GM23338 (cell line): ENCODE measurements around the gene FCN3. TPM values are rescaled to one million over a fixed set of nuclear protein-coding genes. Genes with fewer than 3 reads are reported as not detected.

Experiments used
- ATAC-seq: fragments of 200-7000 bp; cut with Tn5 transposase; 3 replicates; pipeline ENCODE4 v1.9.1; 2020
- DNase-seq: peaks from one replicate; pipeline ENCODE4 v3.0.0-alpha.2; 2015; ENCODE audit warnings: low spot score
- H2AFZ ChIP-seq: fragments of 200-600 bp; sonication (generic); 2 replicates; pipeline ENCODE4 v1.8.0; 2016; ENCODE audit warnings: antibody characterized with exemption, mild to moderate bottlenecking, moderate library complexity
- H3F3A ChIP-seq: fragments of 200-600 bp; sonication (generic); replicated peaks from 2 replicates; pipeline ENCODE4 v1.8.0; 2017; ENCODE audit warnings: antibody characterized with exemption, mixed run types, low read depth
- H3K27ac ChIP-seq: fragments of 200-600 bp; sonication (generic); 2 replicates; pipeline ENCODE4 v1.6.1; 2016; ENCODE audit warnings: low read depth
- H3K27me3 ChIP-seq: fragments of 200-600 bp; sonication (generic); 2 replicates; pipeline ENCODE4 v1.8.0; 2016; ENCODE audit warnings: mild to moderate bottlenecking, mixed run types, moderate library complexity; ENCODE audit not compliant: insufficient read depth
- H3K36me3 ChIP-seq: fragments of 200-600 bp; sonication (generic); 2 replicates; pipeline ENCODE4 v1.8.0; 2016; ENCODE audit warnings: mild to moderate bottlenecking; ENCODE audit not compliant: insufficient read depth
- H3K4me1 ChIP-seq: fragments of 200-600 bp; sonication (generic); 2 replicates; pipeline ENCODE4 v1.8.0; 2016; ENCODE audit warnings: mild to moderate bottlenecking, moderate library complexity; ENCODE audit not compliant: insufficient read depth
- H3K4me2 ChIP-seq: fragments of 200-600 bp; sonication (generic); 2 replicates; pipeline ENCODE4 v1.7.1; 2017; ENCODE audit warnings: mixed run types
- H3K4me3 ChIP-seq: fragments of 200-600 bp; sonication (generic); 2 replicates; pipeline ENCODE4 v1.6.1; 2016; ENCODE audit warnings: mixed run types
- H3K79me2 ChIP-seq: fragments of 200-600 bp; sonication (generic); replicated peaks from 2 replicates; pipeline ENCODE4 v1.8.0; 2017; ENCODE audit warnings: mild to moderate bottlenecking; ENCODE audit not compliant: insufficient read depth
- H3K9me2 ChIP-seq: fragments of 200-600 bp; sonication (generic); 2 replicates; pipeline ENCODE4 v1.8.0; 2017; ENCODE audit not compliant: insufficient read depth
- H4K20me1 ChIP-seq: fragments of 200-600 bp; sonication (generic); replicated peaks from 2 replicates; pipeline ENCODE4 v1.8.0; 2017; ENCODE audit warnings: mild to moderate bottlenecking; ENCODE audit not compliant: insufficient read depth
- H3K27ac Mint-ChIP-seq: 2 replicates; pipeline ENCODE4 v1.8.0; 2020; ENCODE audit warnings: inconsistent platforms, mild to moderate bottlenecking, moderate library complexity, mixed read lengths
- H3K27me3 Mint-ChIP-seq: 3 replicates; pipeline ENCODE4 v1.8.0; 2022; ENCODE audit warnings: low read depth, mild to moderate bottlenecking, moderate library complexity, mixed read lengths, inconsistent platforms; ENCODE audit not compliant: insufficient read depth, poor library complexity
- H3K36me3 Mint-ChIP-seq: 3 replicates; pipeline ENCODE4 v1.8.0; 2021; ENCODE audit warnings: low read depth, mild to moderate bottlenecking, inconsistent platforms, moderate library complexity, mixed read lengths
- H3K4me1 Mint-ChIP-seq: 3 replicates; pipeline ENCODE4 v1.8.0; 2020; ENCODE audit warnings: mild to moderate bottlenecking, inconsistent platforms, mixed read lengths
- H3K4me3 Mint-ChIP-seq: 3 replicates; pipeline ENCODE4 v1.8.0; 2021; ENCODE audit warnings: moderate library complexity, mild to moderate bottlenecking, inconsistent platforms, mixed read lengths
- H3K9me3 Mint-ChIP-seq: 3 replicates; pipeline ENCODE4 v1.8.0; 2020; ENCODE audit warnings: moderate library complexity, mild to moderate bottlenecking, inconsistent platforms, mixed read lengths
- CREB1 ChIP-seq: fragments of 250-450 bp; sonication (Bioruptor Pico); IDR thresholded peaks from 2 replicates; pipeline ENCODE4 v1.5.0; 2020; ENCODE audit warnings: low read depth, mild to moderate bottlenecking, moderate library complexity
- ETS1 ChIP-seq: IDR thresholded peaks from 2 replicates; pipeline ENCODE4 v1.6.1; 2016; ENCODE audit warnings: antibody characterized with exemption
- EZH2 ChIP-seq: fragments of 200-600 bp; sonication (generic); IDR thresholded peaks from one replicate; pipeline ENCODE4 v1.8.0; 2017; ENCODE audit warnings: antibody characterized with exemption, mild to moderate bottlenecking, low read depth; ENCODE audit not compliant: unreplicated experiment
- EZH2phosphoT487 ChIP-seq: fragments of 200-600 bp; sonication (generic); IDR thresholded peaks from one replicate; pipeline ENCODE4 v1.8.1; 2018; ENCODE audit warnings: antibody characterized with exemption; ENCODE audit not compliant: unreplicated experiment
- JUNB ChIP-seq: IDR thresholded peaks from one replicate; pipeline ENCODE4 v1.6.1; 2016; ENCODE audit warnings: antibody characterized with exemption; ENCODE audit not compliant: unreplicated experiment
- NANOG ChIP-seq: IDR thresholded peaks from 2 replicates; pipeline ENCODE4 v1.6.1; 2016; ENCODE audit warnings: antibody characterized with exemption, borderline replicate concordance
- POLR2AphosphoS5 ChIP-seq: IDR thresholded peaks from 2 replicates; pipeline ENCODE4 v1.6.1; 2016; ENCODE audit warnings: antibody characterized with exemption, low read depth
- STAT1 ChIP-seq: IDR thresholded peaks from one replicate; pipeline ENCODE4 v1.6.1; 2016; ENCODE audit warnings: antibody characterized with exemption; ENCODE audit not compliant: unreplicated experiment
- polyA plus RNA-seq: library from polyadenylated mRNA; unstranded; fragments of >200 nt; fragmentation: Nextera tagmentation; extraction: Ambion mirVana; gene quantifications from 2 replicates; pipeline ENCODE4 v1.2.1, GENCODE V29; 2016
- total RNA-seq: library from RNA; depleted of rRNA; stranded (reverse); fragments of >200 nt; shearing (Covaris generic); gene quantifications from 2 replicates; pipeline ENCODE4 v1.2.3, GENCODE V29; 2014
- TF ChIP-seq, protein P1 (sequence below): fragments of 250-450 bp; sonication (Bioruptor Pico); IDR thresholded peaks from 2 replicates; pipeline ENCODE4 v1.5.0; 2020; ENCODE audit warnings: mild to moderate bottlenecking, moderate library complexity
- TF ChIP-seq, protein P2 (sequence below), 2 experiments: fragments of 200-600 bp in 1 of 2; sonication (generic) in 1 of 2; conservative IDR thresholded peaks; 2 replicates each; pipeline versions ENCODE4 v1.5.1 to v1.6.1; 2016 to 2017; ENCODE audit warnings: antibody characterized with exemption in 2 of 2, low read depth in 2 of 2, mild to moderate bottlenecking in 2 of 2, moderate library complexity in 1 of 2

FCN3 gene
- total and polyA plus RNA-seq, 2 experiments from 2014 or later, result 0.49 TPM; not detected in 1

DNA sequence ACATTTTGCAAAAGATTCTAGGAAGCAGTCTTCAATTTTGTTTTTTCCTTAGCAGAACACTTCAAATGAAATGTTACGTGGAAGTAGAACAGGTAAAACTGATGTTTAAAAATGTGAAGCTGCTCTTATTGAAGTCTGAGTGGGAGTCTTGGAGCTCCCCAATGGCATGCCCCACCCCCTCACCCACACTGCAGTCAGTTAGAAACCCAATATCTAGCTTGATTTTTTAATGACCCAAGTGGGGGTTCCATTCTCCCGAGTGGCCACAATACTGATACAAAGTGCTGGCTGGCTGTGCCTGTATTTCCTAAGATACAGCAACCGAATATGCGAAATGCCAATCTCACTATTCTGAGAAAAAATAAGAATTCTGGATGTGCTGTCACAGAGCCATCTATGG is 49.1 kb upstream of the FCN3 start:
- peaks cover 15% of the 10 kb centered on the region for H3K79me2 ChIP-seq

GRCh38 chr1:27418326-27419185 is 43.9 kb upstream of the FCN3 start:
- Mint-ChIP-seq H3K36me3 (peaks cover 52% of the 10 kb centered on the region), H3K27me3 (peaks cover 3% of the 10 kb centered on the region), H3K9me3 (no peaks in the 10 kb centered on the region), H3K4me3 (peak overlapping the region; percentile 41; the same call in 2 of the 3 replicates), H3K4me1 (peaks cover 48% of the 10 kb centered on the region), H3K27ac (peak overlapping the region; percentile 95)
- peaks cover 29% of the 10 kb centered on the region for H3K4me1 ChIP-seq
- no peaks in the 10 kb centered on the region for H3K9me2 ChIP-seq
- H3K4me2 ChIP-seq, result peak overlapping the region; percentile 58
- no peak overlapping the region for H3K4me3 ChIP-seq
- peaks cover 15% of the 10 kb centered on the region for H3K36me3 ChIP-seq
- H3F3A ChIP-seq, result peaks cover 4% of the 10 kb centered on the region; the same call in 1 of the 2 replicates
- H2AFZ ChIP-seq, result no peak overlapping the region
- H4K20me1 ChIP-seq, result no peaks in the 10 kb centered on the region; the same call in 1 of the 2 replicates
- ATAC-seq, result peak; percentile 80
- peaks cover 10% of the 10 kb centered on the region for H3K79me2 ChIP-seq
- peak overlapping the region; percentile 73 for H3K27ac ChIP-seq
- no peaks in the 10 kb centered on the region for H3K27me3 ChIP-seq
- peak; percentile 55 for DNase-seq
- TF ChIP-seq POLR2AphosphoS5, result no peak
- no peak for TF ChIP-seq EZH2phosphoT487
- TF ChIP-seq, protein P1, sequence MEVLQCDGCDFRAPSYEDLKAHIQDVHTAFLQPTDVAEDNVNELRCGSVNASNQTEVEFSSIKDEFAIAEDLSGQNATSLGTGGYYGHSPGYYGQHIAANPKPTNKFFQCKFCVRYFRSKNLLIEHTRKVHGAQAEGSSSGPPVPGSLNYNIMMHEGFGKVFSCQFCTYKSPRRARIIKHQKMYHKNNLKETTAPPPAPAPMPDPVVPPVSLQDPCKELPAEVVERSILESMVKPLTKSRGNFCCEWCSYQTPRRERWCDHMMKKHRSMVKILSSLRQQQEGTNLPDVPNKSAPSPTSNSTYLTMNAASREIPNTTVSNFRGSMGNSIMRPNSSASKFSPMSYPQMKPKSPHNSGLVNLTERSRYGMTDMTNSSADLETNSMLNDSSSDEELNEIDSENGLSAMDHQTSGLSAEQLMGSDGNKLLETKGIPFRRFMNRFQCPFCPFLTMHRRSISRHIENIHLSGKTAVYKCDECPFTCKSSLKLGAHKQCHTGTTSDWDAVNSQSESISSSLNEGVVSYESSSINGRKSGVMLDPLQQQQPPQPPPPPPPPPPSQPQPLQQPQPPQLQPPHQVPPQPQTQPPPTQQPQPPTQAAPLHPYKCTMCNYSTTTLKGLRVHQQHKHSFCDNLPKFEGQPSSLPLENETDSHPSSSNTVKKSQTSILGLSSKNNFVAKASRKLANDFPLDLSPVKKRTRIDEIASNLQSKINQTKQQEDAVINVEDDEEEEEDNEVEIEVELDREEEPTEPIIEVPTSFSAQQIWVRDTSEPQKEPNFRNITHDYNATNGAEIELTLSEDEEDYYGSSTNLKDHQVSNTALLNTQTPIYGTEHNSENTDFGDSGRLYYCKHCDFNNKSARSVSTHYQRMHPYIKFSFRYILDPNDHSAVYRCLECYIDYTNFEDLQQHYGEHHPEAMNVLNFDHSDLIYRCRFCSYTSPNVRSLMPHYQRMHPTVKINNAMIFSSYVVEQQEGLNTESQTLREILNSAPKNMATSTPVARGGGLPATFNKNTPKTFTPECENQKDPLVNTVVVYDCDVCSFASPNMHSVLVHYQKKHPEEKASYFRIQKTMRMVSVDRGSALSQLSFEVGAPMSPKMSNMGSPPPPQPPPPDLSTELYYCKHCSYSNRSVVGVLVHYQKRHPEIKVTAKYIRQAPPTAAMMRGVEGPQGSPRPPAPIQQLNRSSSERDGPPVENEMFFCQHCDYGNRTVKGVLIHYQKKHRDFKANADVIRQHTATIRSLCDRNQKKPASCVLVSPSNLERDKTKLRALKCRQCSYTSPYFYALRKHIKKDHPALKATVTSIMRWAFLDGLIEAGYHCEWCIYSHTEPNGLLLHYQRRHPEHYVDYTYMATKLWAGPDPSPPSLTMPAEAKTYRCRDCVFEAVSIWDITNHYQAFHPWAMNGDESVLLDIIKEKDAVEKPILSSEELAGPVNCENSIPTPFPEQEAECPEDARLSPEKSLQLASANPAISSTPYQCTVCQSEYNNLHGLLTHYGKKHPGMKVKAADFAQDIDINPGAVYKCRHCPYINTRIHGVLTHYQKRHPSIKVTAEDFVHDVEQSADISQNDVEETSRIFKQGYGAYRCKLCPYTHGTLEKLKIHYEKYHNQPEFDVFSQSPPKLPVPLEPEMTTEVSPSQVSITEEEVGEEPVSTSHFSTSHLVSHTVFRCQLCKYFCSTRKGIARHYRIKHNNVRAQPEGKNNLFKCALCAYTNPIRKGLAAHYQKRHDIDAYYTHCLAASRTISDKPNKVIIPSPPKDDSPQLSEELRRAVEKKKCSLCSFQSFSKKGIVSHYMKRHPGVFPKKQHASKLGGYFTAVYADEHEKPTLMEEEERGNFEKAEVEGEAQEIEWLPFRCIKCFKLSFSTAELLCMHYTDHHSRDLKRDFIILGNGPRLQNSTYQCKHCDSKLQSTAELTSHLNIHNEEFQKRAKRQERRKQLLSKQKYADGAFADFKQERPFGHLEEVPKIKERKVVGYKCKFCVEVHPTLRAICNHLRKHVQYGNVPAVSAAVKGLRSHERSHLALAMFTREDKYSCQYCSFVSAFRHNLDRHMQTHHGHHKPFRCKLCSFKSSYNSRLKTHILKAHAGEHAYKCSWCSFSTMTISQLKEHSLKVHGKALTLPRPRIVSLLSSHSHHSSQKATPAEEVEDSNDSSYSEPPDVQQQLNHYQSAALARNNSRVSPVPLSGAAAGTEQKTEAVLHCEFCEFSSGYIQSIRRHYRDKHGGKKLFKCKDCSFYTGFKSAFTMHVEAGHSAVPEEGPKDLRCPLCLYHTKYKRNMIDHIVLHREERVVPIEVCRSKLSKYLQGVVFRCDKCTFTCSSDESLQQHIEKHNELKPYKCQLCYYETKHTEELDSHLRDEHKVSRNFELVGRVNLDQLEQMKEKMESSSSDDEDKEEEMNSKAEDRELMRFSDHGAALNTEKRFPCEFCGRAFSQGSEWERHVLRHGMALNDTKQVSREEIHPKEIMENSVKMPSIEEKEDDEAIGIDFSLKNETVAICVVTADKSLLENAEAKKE (CRISPR knock-in tag), result no peak
- TF ChIP-seq STAT1, result no peak

More for the DNA sequence above, 49.1 kb upstream of the FCN3 start:
- no peaks in the 10 kb centered on the region for H3K9me3 Mint-ChIP-seq
- Histone ChIP-seq H4K20me1 (no peaks in the 10 kb centered on the region; the same call in 1 of the 2 replicates), H3K4me3 (no peak overlapping the region), H3K27me3 (no peaks in the 10 kb centered on the region), H3F3A (no peaks in the 10 kb centered on the region), H3K4me2 (no peak overlapping the region), H3K36me3 (0 out of 2 replicates have a peak, but pooled peaks cover 7% of the 10 kb centered on the region), H3K4me1 (peaks cover 36% of the 10 kb centered on the region), H2AFZ (no peak overlapping the region), H3K9me2 (no peaks in the 10 kb centered on the region), H3K27ac (0 out of 2 replicates have a peak overlapping the region, but pooled peaks have one; percentile 10)
- H3K36me3 Mint-ChIP-seq, result peaks cover 31% of the 10 kb centered on the region
- no peak overlapping the region for H3K4me3 Mint-ChIP-seq
- peaks cover 59% of the 10 kb centered on the region for H3K4me1 Mint-ChIP-seq
- TF ChIP-seq JUNB, result no peak
- TF ChIP-seq NANOG, result no peak
- TF ChIP-seq STAT1, result no peak
- no peak for TF ChIP-seq EZH2
- no peak for TF ChIP-seq ETS1
- TF ChIP-seq, protein P2, sequence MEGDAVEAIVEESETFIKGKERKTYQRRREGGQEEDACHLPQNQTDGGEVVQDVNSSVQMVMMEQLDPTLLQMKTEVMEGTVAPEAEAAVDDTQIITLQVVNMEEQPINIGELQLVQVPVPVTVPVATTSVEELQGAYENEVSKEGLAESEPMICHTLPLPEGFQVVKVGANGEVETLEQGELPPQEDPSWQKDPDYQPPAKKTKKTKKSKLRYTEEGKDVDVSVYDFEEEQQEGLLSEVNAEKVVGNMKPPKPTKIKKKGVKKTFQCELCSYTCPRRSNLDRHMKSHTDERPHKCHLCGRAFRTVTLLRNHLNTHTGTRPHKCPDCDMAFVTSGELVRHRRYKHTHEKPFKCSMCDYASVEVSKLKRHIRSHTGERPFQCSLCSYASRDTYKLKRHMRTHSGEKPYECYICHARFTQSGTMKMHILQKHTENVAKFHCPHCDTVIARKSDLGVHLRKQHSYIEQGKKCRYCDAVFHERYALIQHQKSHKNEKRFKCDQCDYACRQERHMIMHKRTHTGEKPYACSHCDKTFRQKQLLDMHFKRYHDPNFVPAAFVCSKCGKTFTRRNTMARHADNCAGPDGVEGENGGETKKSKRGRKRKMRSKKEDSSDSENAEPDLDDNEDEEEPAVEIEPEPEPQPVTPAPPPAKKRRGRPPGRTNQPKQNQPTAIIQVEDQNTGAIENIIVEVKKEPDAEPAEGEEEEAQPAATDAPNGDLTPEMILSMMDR (conservative IDR thresholded peaks at IDR 0.05; ENCODE audit: low read depth in 2 of 2), result no peak
- no peak for TF ChIP-seq POLR2AphosphoS5
- TF ChIP-seq CREB1 (CRISPR knock-in tag), result no peak
- H3K27me3 Mint-ChIP-seq, result peaks cover 9% of the 10 kb centered on the region
- H3K27ac Mint-ChIP-seq, result no peak overlapping the region
- ATAC-seq, result no peak
- DNase-seq, result no peak
